IMR-90 (cell line): Measurements from ENCODE around the gene TAS2R14. TPM values are rescaled to one million over a fixed set of nuclear protein-coding genes. Genes with fewer than 3 reads are reported as not detected.

Experiments used
- ATAC-seq: fragments of 200-7000 bp; cut with Tn5 transposase; 2 replicates; pipeline ENCODE4 v1.9.1; 2020; ENCODE audit warnings: low read depth, mild to moderate bottlenecking, moderate library complexity
- BruUV-seq: library from RNA; stranded (reverse); fragments of 400-500 nt; replicated peaks from 2 replicates; lab custom pipeline; 2021; lab: Mats Ljungman, UMichigan
- CTCF ChIA-PET: fragments of 300-600 bp; formaldehyde crosslinking; extraction: SDS; loops from one replicate; lab custom pipeline; 2021; ENCODE audit warnings: antibody characterized with exemption; lab: Yijun Ruan, JAX
- POLR2A ChIA-PET: fragments of 300-600 bp; sonication (Branson Sonifier 250); formaldehyde crosslinking; loops from one replicate; lab custom pipeline; 2022; ENCODE audit warnings: antibody characterized with exemption; ENCODE audit not compliant: unreplicated experiment; lab: Charles Lee
- DNase-seq: peaks from one replicate; pipeline ENCODE4 v3.0.0; 2013
- H2AFZ ChIP-seq: replicated peaks from 2 replicates; pipeline ENCODE3; 2013; ENCODE audit warnings: low read length, mild to moderate bottlenecking; ENCODE audit not compliant: poor library complexity
- H2AK5ac ChIP-seq: 2 replicates; pipeline ENCODE4 v1.6.1; 2013; ENCODE audit warnings: low read depth, low read length, inconsistent platforms
- H2AK9ac ChIP-seq: replicated peaks from 2 replicates; pipeline ENCODE3; 2013; ENCODE audit warnings: mild to moderate bottlenecking, low read depth, low read length, moderate library complexity; ENCODE audit not compliant: poor library complexity
- H2BK120ac ChIP-seq: 2 replicates; pipeline ENCODE4 v1.6.1; 2013; ENCODE audit warnings: low read depth, low read length, inconsistent platforms
- H2BK15ac ChIP-seq: 3 replicates; pipeline ENCODE4 v1.6.1; 2013; ENCODE audit warnings: low read depth, low read length, inconsistent platforms
- H2BK20ac ChIP-seq: 2 replicates; pipeline ENCODE4 v1.6.1; 2013; ENCODE audit warnings: low read depth, mild to moderate bottlenecking, inconsistent platforms, low read length, moderate library complexity
- H2BK5ac ChIP-seq: 2 replicates; pipeline ENCODE4 v1.6.1; 2013; ENCODE audit warnings: mild to moderate bottlenecking, low read depth, low read length, inconsistent platforms; ENCODE audit not compliant: poor library complexity, severe bottlenecking
- H3K14ac ChIP-seq: replicated peaks from 2 replicates; pipeline ENCODE4 v1.6.1; 2013; ENCODE audit warnings: low read depth, low read length, inconsistent platforms
- H3K18ac ChIP-seq: 2 replicates; pipeline ENCODE4 v1.6.1; 2013; ENCODE audit warnings: low read depth, low read length, control low read depth
- H3K23ac ChIP-seq: 2 replicates; pipeline ENCODE4 v1.6.1; 2013; ENCODE audit warnings: low read depth, low read length, inconsistent platforms
- H3K27ac ChIP-seq: 2 replicates; pipeline ENCODE4 v1.5.1; 2013; ENCODE audit warnings: mild to moderate bottlenecking, control low read depth, low read length; ENCODE audit not compliant: insufficient read depth
- H3K27me3 ChIP-seq: 2 replicates; pipeline ENCODE4 v1.6.1; 2013; ENCODE audit warnings: low read length; ENCODE audit not compliant: control insufficient read depth, insufficient read depth
- H3K36me3 ChIP-seq: 2 replicates; pipeline ENCODE4 v1.6.1; 2013; ENCODE audit warnings: low read length, mixed read lengths; ENCODE audit not compliant: control insufficient read depth, insufficient read depth
- H3K4ac ChIP-seq: 2 replicates; pipeline ENCODE4 v1.6.1; 2013; ENCODE audit warnings: low read depth, low read length, inconsistent platforms
- H3K4me1 ChIP-seq: 2 replicates; pipeline ENCODE4 v1.6.1; 2013; ENCODE audit warnings: low read length, mixed read lengths; ENCODE audit not compliant: control insufficient read depth, insufficient read depth
- H3K4me2 ChIP-seq: 2 replicates; pipeline ENCODE4 v1.6.1; 2013; ENCODE audit warnings: low read depth, mild to moderate bottlenecking, control low read depth, low read length, moderate library complexity
- H3K4me3 ChIP-seq: 2 replicates; pipeline ENCODE4 v1.5.1; 2013; ENCODE audit warnings: low read depth, mild to moderate bottlenecking, control low read depth, low read length, moderate library complexity; ENCODE audit not compliant: insufficient read depth
- H3K56ac ChIP-seq: 2 replicates; pipeline ENCODE4 v1.6.1; 2013; ENCODE audit warnings: low read length, inconsistent platforms; ENCODE audit not compliant: insufficient read depth; ENCODE audit errors: extremely low read depth
- H3K79me1 ChIP-seq, 2 experiments: 2 replicates each; pipeline ENCODE4 v1.6.1; 2013; ENCODE audit warnings: low read length in 2 of 2, inconsistent platforms in 1 of 2, low read depth in 1 of 2
- H3K9ac ChIP-seq: 2 replicates; pipeline ENCODE4 v1.6.1; 2013; ENCODE audit warnings: low read depth, low read length, control low read depth
- H3K9me1 ChIP-seq: 2 replicates; pipeline ENCODE4 v1.6.1; 2013; ENCODE audit warnings: low read length, inconsistent platforms; ENCODE audit not compliant: insufficient read depth
- H3K9me3 ChIP-seq: 2 replicates; pipeline ENCODE4 v1.6.1; 2013; ENCODE audit warnings: low read length; ENCODE audit not compliant: control insufficient read depth, insufficient read depth
- H4K20me1 ChIP-seq: 2 replicates; pipeline ENCODE4 v1.6.1; 2013; ENCODE audit warnings: low read length, inconsistent platforms; ENCODE audit not compliant: insufficient read depth
- H4K5ac ChIP-seq: 2 replicates; pipeline ENCODE4 v1.6.1; 2013; ENCODE audit warnings: mild to moderate bottlenecking, low read depth, low read length, control low read depth
- H4K8ac ChIP-seq, 2 experiments: 2 replicates each; pipeline ENCODE4 v1.6.1; 2013; ENCODE audit warnings: low read depth in 2 of 2, low read length in 2 of 2, control low read depth in 1 of 2, inconsistent platforms in 1 of 2
- H4K91ac ChIP-seq: 2 replicates; pipeline ENCODE4 v1.6.1; 2013; ENCODE audit warnings: low read depth, low read length, inconsistent platforms; ENCODE audit not compliant: insufficient read depth
- MAFK ChIP-seq: IDR thresholded peaks from 2 replicates; pipeline ENCODE4 v1.6.1; 2012; ENCODE audit warnings: low read depth, low read length, improper control_type of control experiment
- NFE2L2 ChIP-seq: fragments of 150-350 bp; IDR thresholded peaks from 2 replicates; pipeline ENCODE4 v1.6.1; 2016; ENCODE audit warnings: low read depth, mild to moderate bottlenecking, low read length
- RCOR1 ChIP-seq: IDR thresholded peaks from 2 replicates; pipeline ENCODE4 v1.6.1; 2012; ENCODE audit warnings: mild to moderate bottlenecking, low read length, improper control_type of control experiment; ENCODE audit not compliant: insufficient replicate concordance
- WGBS, 2 experiments: methylation state at CpG; one replicate each; pipeline versions ENCODE4 v1.1.5 to v1.1.7; 2013; ENCODE audit warnings: missing lambda C conversion rate in 2 of 2; ENCODE audit not compliant: insufficient read length in 1 of 2; ENCODE audit errors: extremely low coverage in 2 of 2; 5-methylcytosine and 5-hydroxymethylcytosine counted together
- dilution Hi-C: fragments of 300-500 bp; cut with HindIII; formaldehyde crosslinking; loops from one replicate; pipeline ENCODE4 v1.14.3; 2018; ENCODE audit warnings: low sequenced_read_pairs; ENCODE audit not compliant: unreplicated experiment
- in situ Hi-C: fragments of 300-500 bp; cut with MboI; formaldehyde crosslinking; loops from 3 replicates; pipeline ENCODE4 v1.14.3; 2019; ENCODE audit warnings: low sequenced_read_pairs, inconsistent platforms, mixed read lengths
- intact Hi-C: fragments of 100-400 bp; cut with micrococcal nuclease; formaldehyde crosslinking; loops from 2 replicates; pipeline ENCODE4 v1.10.0; 2022
- polyA plus RNA-seq, 3 experiments: library from polyadenylated mRNA; depleted of rRNA; stranded (reverse); fragments of >200 nt; gene quantifications; 2 replicates each; pipeline ENCODE4 v1.2.3, GENCODE V29; 2012; ENCODE audit warnings: low replicate concordance in 1 of 3
- total RNA-seq: library from RNA; depleted of rRNA; stranded (reverse); fragments of >200 nt; gene quantifications from 2 replicates; pipeline ENCODE4 v1.2.3, GENCODE V29; 2012

Gene TAS2R14
- total and polyA plus RNA-seq, 2 of the 4 experiments (the other 2 are of a cell fraction) = 1.6 to 2.0 TPM

DNA sequence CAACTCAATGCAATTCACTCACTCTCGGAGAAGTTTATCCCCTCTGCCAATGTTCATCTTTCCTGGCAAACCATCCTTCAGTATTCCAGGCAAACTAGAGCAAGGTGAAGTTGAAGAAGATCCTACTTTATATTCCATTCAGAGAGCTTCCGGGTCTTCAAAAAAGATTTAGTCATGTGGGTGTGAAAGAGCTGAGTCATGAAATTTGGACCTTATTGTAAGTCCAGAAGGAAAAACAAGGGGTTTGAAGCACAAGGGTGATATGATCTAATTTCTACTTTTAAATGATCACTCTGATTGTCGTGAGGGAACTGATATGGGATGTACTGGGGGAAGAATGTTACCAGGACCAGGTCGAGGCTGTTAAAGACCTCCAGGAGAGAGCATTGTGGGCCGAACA is 12.8 kb downstream of the TAS2R14 start:
- dilution Hi-C loops (no loop called here), intact Hi-C loops (no loop called here), in situ Hi-C loops (no loop called here)
- H2BK5ac ChIP-seq = no peak overlapping the region
- H3K9ac ChIP-seq = no peak overlapping the region
- no peak overlapping the region for H2AFZ ChIP-seq
- no peak overlapping the region for H2BK20ac ChIP-seq
- H3K14ac ChIP-seq = no peak overlapping the region
- H3K27me3 ChIP-seq = no peaks in the 10 kb centered on the region
- peaks cover 3 to 6% of the 10 kb centered on the region in 2 experiments; a peak in 1 of 4 replicates for H3K79me1 ChIP-seq
- 100% methylated on average over 1 of the region's 5 CpGs; no CpG with 5 or more reads in 1 of the 2 experiments for WGBS, 2 experiments
- no peak overlapping the region for H3K4me3 ChIP-seq
- no peaks in the 10 kb centered on the region for H3K9me3 ChIP-seq
- H3K36me3 ChIP-seq = no peaks in the 10 kb centered on the region
- no peaks in the 10 kb centered on the region for H3K4me1 ChIP-seq
- H3K23ac ChIP-seq = no peak overlapping the region
- H4K8ac ChIP-seq = no peak overlapping the region
- H2AK5ac ChIP-seq = no peak overlapping the region
- H3K4me2 ChIP-seq = no peak overlapping the region
- H4K91ac ChIP-seq = no peak overlapping the region
- no peak for TF ChIP-seq RCOR1
- peak; percentile 94 for TF ChIP-seq MAFK
- peak; percentile 69 for TF ChIP-seq NFE2L2
- DNase-seq = no peak
- H3K18ac ChIP-seq = no peak overlapping the region
- no peaks in the 10 kb centered on the region for H4K20me1 ChIP-seq
- no peak for ATAC-seq
- H2AK9ac ChIP-seq = no peak overlapping the region
- H2BK15ac ChIP-seq = no peak overlapping the region
- POLR2A ChIA-PET = no interaction called here
- H4K5ac ChIP-seq = no peak overlapping the region
- CTCF ChIA-PET = no interaction called here
- H2BK120ac ChIP-seq = no peak overlapping the region
- BruUV-seq = no TSS peak
- H3K56ac ChIP-seq = no peak overlapping the region
- no peak overlapping the region for H3K4ac ChIP-seq
- no peak overlapping the region for H3K27ac ChIP-seq
- H3K9me1 ChIP-seq = no peaks in the 10 kb centered on the region
